ENCODE data around the gene NEXN.

- TF ChIP-seq CTCF (IDR thresholded peaks at IDR 0.05; ENCODE audit: insufficient read depth, low read depth, low read length), result no peak
- no peak for TF ChIP-seq EZH2 (IDR thresholded peaks at IDR 0.05; ENCODE audit: insufficient read depth, low read length)
Observed at GRCh38 chr1:77874804-77875445, 13.5 kb upstream of the NEXN start.
